ENCODE results near the gene IL3. TPM values are rescaled to one million over a fixed set of nuclear protein-coding genes. Genes with fewer than 3 reads are reported as not detected.

The IL3 gene
- total RNA-seq, 1 donor from 2014 or later, result not detected

GRCh38 chr5:132065951-132066701 lies 5.7 kb downstream of the IL3 start:
- H3K27ac Mint-ChIP-seq, result no peak overlapping the region
- H3K4me3 Mint-ChIP-seq (ENCODE audit: low read depth), result no peak overlapping the region
- no peak for TF ChIP-seq CTCF (IDR thresholded peaks at IDR 0.05; ENCODE audit: unreplicated experiment)
- H3K27me3 Mint-ChIP-seq, result peaks cover 2% of the 10 kb centered on the region
- H3K4me1 Mint-ChIP-seq (ENCODE audit: low read depth), result no peaks in the 10 kb centered on the region
- H3K9me3 Mint-ChIP-seq (ENCODE audit: low read depth), result no peaks in the 10 kb centered on the region
- DNase-seq (ENCODE audit: low spot score, unreplicated experiment), result no peak
- no peaks in the 10 kb centered on the region for H3K36me3 Mint-ChIP-seq (ENCODE audit: insufficient read depth)

- Mint-ChIP-seq H3K4me3 (ENCODE audit: low read depth) (no peak overlapping the region), H3K36me3 (ENCODE audit: insufficient read depth) (no peaks in the 10 kb centered on the region), H3K4me1 (ENCODE audit: low read depth) (no peaks in the 10 kb centered on the region), H3K27me3 (peaks cover 2% of the 10 kb centered on the region), H3K9me3 (ENCODE audit: low read depth) (no peaks in the 10 kb centered on the region), H3K27ac (no peak overlapping the region)
- no peak for TF ChIP-seq CTCF (IDR thresholded peaks at IDR 0.05; ENCODE audit: unreplicated experiment)
- no peak for DNase-seq (ENCODE audit: low spot score, unreplicated experiment)
These were observed 6.4 kb downstream of the IL3 start for GRCh38 chr5:132066871-132067270.

- H3K27me3 Mint-ChIP-seq, result peaks cover 2% of the 10 kb centered on the region
- TF ChIP-seq CTCF (IDR thresholded peaks at IDR 0.05; ENCODE audit: unreplicated experiment), result no peak
- no peaks in the 10 kb centered on the region for H3K9me3 Mint-ChIP-seq (ENCODE audit: low read depth)
- DNase-seq (ENCODE audit: low spot score, unreplicated experiment), result no peak
- H3K4me1 Mint-ChIP-seq (ENCODE audit: low read depth), result peaks cover under 1% of the 10 kb centered on the region
- no peak overlapping the region for H3K27ac Mint-ChIP-seq
- no peaks in the 10 kb centered on the region for H3K36me3 Mint-ChIP-seq (ENCODE audit: insufficient read depth)
- H3K4me3 Mint-ChIP-seq (ENCODE audit: low read depth), result no peak overlapping the region
These were observed 7.0 kb downstream of the IL3 start for GRCh38 chr5:132067451-132067850.

GRCh38 chr5:132067941-132068808 lies 7.7 kb downstream of the IL3 start:
- Mint-ChIP-seq H3K9me3 (ENCODE audit: low read depth) (no peaks in the 10 kb centered on the region), H3K4me3 (ENCODE audit: low read depth) (no peak overlapping the region), H3K36me3 (ENCODE audit: insufficient read depth) (no peaks in the 10 kb centered on the region), H3K4me1 (ENCODE audit: low read depth) (peaks cover 7% of the 10 kb centered on the region), H3K27ac (no peak overlapping the region), H3K27me3 (peaks cover 2% of the 10 kb centered on the region)
- TF ChIP-seq CTCF (IDR thresholded peaks at IDR 0.05; ENCODE audit: unreplicated experiment), result no peak
- DNase-seq (ENCODE audit: low spot score, unreplicated experiment), result no peak

- H3K27ac Mint-ChIP-seq, result no peak overlapping the region
- no peak overlapping the region for H3K4me3 Mint-ChIP-seq (ENCODE audit: low read depth)
- peaks cover 2% of the 10 kb centered on the region for H3K27me3 Mint-ChIP-seq
- TF ChIP-seq CTCF (IDR thresholded peaks at IDR 0.05; ENCODE audit: unreplicated experiment), result no peak
- H3K4me1 Mint-ChIP-seq (ENCODE audit: low read depth), result peaks cover 13% of the 10 kb centered on the region
- DNase-seq (ENCODE audit: low spot score, unreplicated experiment), result no peak
- H3K9me3 Mint-ChIP-seq (ENCODE audit: low read depth), result no peaks in the 10 kb centered on the region
- no peaks in the 10 kb centered on the region for H3K36me3 Mint-ChIP-seq (ENCODE audit: insufficient read depth)
These were observed 9.1 kb downstream of the IL3 start for GRCh38 chr5:132069561-132069960.
